H7 (cell line): ENCODE results near the gene COL18A1. TPM values are rescaled to one million over a fixed set of nuclear protein-coding genes. Genes with fewer than 3 reads are reported as not detected.

Source experiments
- DNase-seq: peaks from one replicate; pipeline ENCODE4 v3.0.0; 2012
- H3K27me3 ChIP-seq: 2 replicates; pipeline ENCODE4 v1.6.0; 2011; ENCODE audit warnings: mild to moderate bottlenecking, low read length; ENCODE audit not compliant: control insufficient read depth, insufficient read depth
- H3K36me3 ChIP-seq: replicated peaks from 2 replicates; pipeline ENCODE4 v1.5.1; 2011; ENCODE audit warnings: low read length; ENCODE audit not compliant: control insufficient read depth, insufficient read depth
- H3K4me3 ChIP-seq: 2 replicates; pipeline ENCODE4 v1.5.1; 2011; ENCODE audit warnings: low read depth, mild to moderate bottlenecking, control low read depth, low read length, moderate library complexity; ENCODE audit not compliant: insufficient read depth
- total RNA-seq: library from RNA; depleted of rRNA; stranded (reverse); fragments of >200 nt; shearing (Covaris generic); gene quantifications from 2 replicates; pipeline ENCODE4 v1.2.3, GENCODE V29; 2014

COL18A1 gene
- total RNA-seq, 1 experiment from 2014 or later, result 328 TPM

- Histone ChIP-seq H3K27me3 (no peaks in the 10 kb centered on the region), H3K36me3 (peaks cover 3% of the 10 kb centered on the region; the same call in 1 of the 2 replicates), H3K4me3 (no peak overlapping the region)
- DNase-seq, result no peak
These were observed 106.9 kb downstream of the COL18A1 start for GRCh38 chr21:45511661-45512431.

- Histone ChIP-seq H3K27me3 (no peaks in the 10 kb centered on the region), H3K4me3 (no peak overlapping the region)
- no peak for DNase-seq
These were observed 107.6 kb downstream of the COL18A1 start for GRCh38 chr21:45512626-45513002.

GRCh38 chr21:45513003-45513717 is 108.2 kb downstream of the COL18A1 start:
- H3K27me3 ChIP-seq, result no peaks in the 10 kb centered on the region
- no peak overlapping the region for H3K4me3 ChIP-seq
- peaks cover 3% of the 10 kb centered on the region; the same call in 1 of the 2 replicates for H3K36me3 ChIP-seq
- DNase-seq, result no peak

More at GRCh38 chr21:45512626-45513002, 107.6 kb downstream of the COL18A1 start:
- peaks cover 3% of the 10 kb centered on the region; the same call in 1 of the 2 replicates for H3K36me3 ChIP-seq

GRCh38 chr21:45513741-45514310 is 108.9 kb downstream of the COL18A1 start:
- DNase-seq, result no peak
- peaks cover 3% of the 10 kb centered on the region; the same call in 1 of the 2 replicates for H3K36me3 ChIP-seq
- no peak overlapping the region for H3K4me3 ChIP-seq
- no peaks in the 10 kb centered on the region for H3K27me3 ChIP-seq

- peaks cover 3% of the 10 kb centered on the region; the same call in 1 of the 2 replicates for H3K36me3 ChIP-seq
- no peak for DNase-seq
- no peaks in the 10 kb centered on the region for H3K27me3 ChIP-seq
- no peak overlapping the region for H3K4me3 ChIP-seq
These were observed 109.5 kb downstream of the COL18A1 start for GRCh38 chr21:45514311-45515021.

GRCh38 chr21:45515241-45516061 is 110.5 kb downstream of the COL18A1 start:
- peaks cover 3% of the 10 kb centered on the region; the same call in 1 of the 2 replicates for H3K36me3 ChIP-seq
- DNase-seq, result no peak
- no peaks in the 10 kb centered on the region for H3K27me3 ChIP-seq
- H3K4me3 ChIP-seq, result no peak overlapping the region

- no peak overlapping the region for H3K4me3 ChIP-seq
- peaks cover 3% of the 10 kb centered on the region; the same call in 1 of the 2 replicates for H3K36me3 ChIP-seq
- H3K27me3 ChIP-seq, result no peaks in the 10 kb centered on the region
- DNase-seq, result no peak
These were observed 111.2 kb downstream of the COL18A1 start for GRCh38 chr21:45516071-45516670.

GRCh38 chr21:45516671-45517151 is 111.7 kb downstream of the COL18A1 start:
- no peak for DNase-seq
- H3K36me3 ChIP-seq, result peaks cover 3% of the 10 kb centered on the region; the same call in 1 of the 2 replicates
- H3K4me3 ChIP-seq, result no peak overlapping the region
- no peaks in the 10 kb centered on the region for H3K27me3 ChIP-seq

- Histone ChIP-seq H3K36me3 (peaks cover 3% of the 10 kb centered on the region; the same call in 1 of the 2 replicates), H3K4me3 (no peak overlapping the region), H3K27me3 (no peaks in the 10 kb centered on the region)
- no peak for DNase-seq
These were observed 112.5 kb downstream of the COL18A1 start for GRCh38 chr21:45517249-45518065.

GRCh38 chr21:45518742-45519141 is 113.8 kb downstream of the COL18A1 start:
- Histone ChIP-seq H3K36me3 (peaks cover 5% of the 10 kb centered on the region), H3K27me3 (no peaks in the 10 kb centered on the region), H3K4me3 (no peak overlapping the region)
- DNase-seq, result no peak

- Histone ChIP-seq H3K27me3 (no peaks in the 10 kb centered on the region), H3K36me3 (peaks cover 3% of the 10 kb centered on the region), H3K4me3 (no peak overlapping the region)
- DNase-seq, result no peak
These were observed 114.2 kb downstream of the COL18A1 start for GRCh38 chr21:45519182-45519581.

- Histone ChIP-seq H3K36me3 (peaks cover 12% of the 10 kb centered on the region), H3K4me3 (no peak overlapping the region), H3K27me3 (no peaks in the 10 kb centered on the region)
- DNase-seq, result no peak
These were observed 116.3 kb downstream of the COL18A1 start for GRCh38 chr21:45521241-45521640.
